SH-SY5Y (cell line): ENCODE measurements around the gene TCFL5.

ENCODE experiments used
- GATA2 ChIP-seq: IDR thresholded peaks from 2 replicates; pipeline ENCODE4 v1.6.1; 2011; ENCODE audit warnings: mild to moderate bottlenecking, low read depth, low read length
- GATA3 ChIP-seq: IDR thresholded peaks from 2 replicates; pipeline ENCODE4 v1.6.1; 2011; ENCODE audit warnings: low read depth, mild to moderate bottlenecking, low read length, moderate library complexity

TCFL5 gene

GRCh38 chr20:62805711-62806382 lies 55.8 kb downstream of the TCFL5 start:
- no peak for TF ChIP-seq GATA3
- no peak for TF ChIP-seq GATA2

- no peak for TF ChIP-seq GATA2
- TF ChIP-seq GATA3: no peak
Observed at GRCh38 chr20:62805155-62805710, 56.4 kb downstream of the TCFL5 start.

- no peak for TF ChIP-seq GATA3
- no peak for TF ChIP-seq GATA2
Observed at GRCh38 chr20:62804627-62805154, 56.9 kb downstream of the TCFL5 start, which contains the start of gene OGFR. TSS of gene OGFR (plus strand) at chr20:62804835. CDS start at chr20:62804860, 25 bp downstream.

- no peak for TF ChIP-seq GATA2
- TF ChIP-seq GATA3: no peak
Observed at GRCh38 chr20:62804021-62804626, 57.5 kb downstream of the TCFL5 start.

- TF ChIP-seq GATA3 (no peak), GATA2 (no peak)
Observed at GRCh38 chr20:62802026-62802712, 59.5 kb downstream of the TCFL5 start.

GRCh38 chr20:62801284-62802010 lies 60.2 kb downstream of the TCFL5 start:
- no peak for TF ChIP-seq GATA3
- no peak for TF ChIP-seq GATA2

GRCh38 chr20:62800314-62801259 lies 61.0 kb downstream of the TCFL5 start:
- TF ChIP-seq GATA3 (no peak), GATA2 (no peak)

- TF ChIP-seq GATA3 (no peak), GATA2 (no peak)
Observed at GRCh38 chr20:62799873-62800272, 61.7 kb downstream of the TCFL5 start.

- no peak for TF ChIP-seq GATA2
- TF ChIP-seq GATA3: no peak
Observed at GRCh38 chr20:62799459-62799858, 62.2 kb downstream of the TCFL5 start.

GRCh38 chr20:62799036-62799435 lies 62.6 kb downstream of the TCFL5 start:
- no peak for TF ChIP-seq GATA3
- no peak for TF ChIP-seq GATA2

GRCh38 chr20:62797671-62798532 lies 63.7 kb downstream of the TCFL5 start:
- TF ChIP-seq GATA2: no peak
